ENCODE measurements around the gene ASTN2. TPM values are rescaled to one million over a fixed set of nuclear protein-coding genes. Genes with fewer than 3 reads are reported as not detected.

Gene ASTN2
- total RNA-seq, 1 experiment from 2014 or later: 7.4 TPM

DNA sequence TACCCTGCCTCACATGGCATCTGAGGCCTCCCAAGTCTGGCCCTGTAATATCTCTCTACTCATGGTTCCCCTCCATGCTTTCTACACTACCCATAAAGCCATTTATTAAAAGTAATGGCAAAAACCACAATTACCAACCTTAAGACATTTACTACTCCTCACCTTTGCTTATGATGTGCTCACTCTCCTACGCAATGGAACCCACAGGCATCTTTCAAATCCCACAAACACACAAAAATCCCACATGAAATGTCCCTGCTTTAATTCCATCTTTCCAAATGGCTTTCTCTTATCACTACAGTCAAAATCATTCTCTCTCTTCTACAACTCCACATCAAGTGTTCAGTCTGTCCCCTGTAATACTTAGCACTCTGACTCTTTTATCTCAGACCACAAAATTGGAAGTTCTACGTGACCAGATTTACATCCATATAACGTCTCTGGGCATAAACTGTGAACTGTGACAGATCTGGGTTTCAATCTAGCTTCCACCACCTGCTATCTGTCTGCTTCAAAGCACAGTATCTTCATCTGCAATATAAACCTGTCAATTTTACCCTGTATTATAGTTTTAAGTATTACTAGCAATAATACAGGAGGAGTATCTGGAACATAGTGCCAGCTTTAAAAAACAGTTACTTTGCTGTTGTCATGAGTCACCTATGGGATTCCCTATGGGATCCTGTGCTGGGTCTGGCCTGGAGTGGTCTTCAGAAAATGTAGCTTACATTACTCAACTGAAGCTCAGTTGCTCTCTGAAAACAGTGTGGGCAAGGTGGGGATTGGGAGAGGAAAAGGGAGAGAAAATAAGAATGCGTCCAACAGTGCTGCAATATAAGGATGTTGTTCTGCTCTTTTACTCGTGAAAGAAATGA, 864.8 kb downstream of the ASTN2 start:
- no peaks in the 10 kb centered on the region for H3K36me3 ChIP-seq (replicated peaks; ENCODE audit: control insufficient read depth, insufficient read depth, low read length)
- no peaks in the 10 kb centered on the region for H3K27me3 ChIP-seq (ENCODE audit: control insufficient read depth, insufficient read depth, low read length)
- no peak for DNase-seq

DNA sequence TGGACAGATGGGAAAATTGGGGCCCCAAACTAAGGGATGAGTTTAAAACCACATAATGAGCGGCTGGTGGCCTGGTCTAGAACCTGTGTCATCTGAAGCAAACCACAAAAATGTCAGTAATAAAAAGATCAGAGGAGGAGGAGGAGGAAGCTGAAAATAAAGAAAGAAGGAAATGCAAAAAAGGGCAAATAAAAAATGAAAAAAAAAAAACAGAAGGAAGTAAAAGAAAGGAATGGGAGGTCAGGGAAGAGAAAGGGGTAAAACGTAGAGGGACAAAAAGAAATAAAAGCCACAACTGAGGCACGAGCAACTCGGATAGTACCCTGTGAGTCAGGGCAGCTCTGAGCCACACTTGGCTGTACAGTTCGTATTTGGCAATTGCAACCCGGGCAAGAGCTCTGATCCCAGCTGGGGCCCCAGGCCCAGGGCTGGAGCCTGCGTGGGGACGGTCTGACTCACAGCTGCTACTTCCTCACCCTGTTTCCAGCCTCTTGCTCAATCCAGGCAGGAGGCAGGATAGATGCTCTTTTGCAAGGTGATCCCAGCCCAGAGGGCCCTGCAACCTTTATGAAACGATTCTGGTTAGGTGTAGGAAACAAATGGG, 865.7 kb downstream of the ASTN2 start:
- no peak for DNase-seq
- H3K27me3 ChIP-seq (ENCODE audit: control insufficient read depth, insufficient read depth, low read length): no peaks in the 10 kb centered on the region
- no peaks in the 10 kb centered on the region for H3K36me3 ChIP-seq (replicated peaks; ENCODE audit: control insufficient read depth, insufficient read depth, low read length)
- no peak overlapping the region for H3K4me3 ChIP-seq (ENCODE audit: insufficient read depth, low read depth, low read length)

More for the DNA sequence above, 864.8 kb downstream of the ASTN2 start:
- no peak overlapping the region for H3K4me3 ChIP-seq (ENCODE audit: insufficient read depth, low read depth, low read length)

DNA sequence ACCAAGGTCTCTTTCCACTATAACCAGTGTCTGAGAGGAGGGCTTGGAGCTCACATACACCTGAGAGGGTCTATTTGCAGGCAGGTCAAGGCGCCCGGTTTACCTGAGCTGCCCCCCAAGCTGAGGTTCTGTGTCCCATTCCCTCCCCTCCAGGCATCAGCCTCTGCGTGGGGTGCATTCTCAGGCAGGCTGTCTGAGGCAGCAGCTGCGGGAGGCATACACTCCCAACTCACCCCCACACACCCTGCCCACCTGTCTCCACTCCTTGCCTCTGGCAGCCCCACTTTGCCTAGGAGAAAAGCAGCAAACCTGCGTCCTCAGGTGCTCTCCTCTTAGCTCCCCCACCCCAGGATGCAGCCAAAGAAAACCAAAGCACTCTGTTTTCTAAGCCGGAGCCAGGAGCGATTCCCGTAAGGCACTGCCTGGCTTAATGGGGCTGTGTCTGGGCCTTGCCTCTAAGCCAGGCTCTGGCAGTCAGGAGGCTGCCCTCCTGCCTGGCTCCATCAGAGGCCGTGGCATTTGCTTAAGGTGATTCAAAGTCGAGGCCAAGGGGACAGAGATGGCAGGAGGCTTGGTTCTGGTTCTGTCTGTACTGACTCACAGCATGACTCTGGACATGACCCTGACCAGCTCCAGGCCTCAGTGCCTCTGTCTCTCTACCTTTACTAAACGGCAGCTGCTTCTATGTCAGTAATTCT, 867.0 kb downstream of the ASTN2 start:
- Histone ChIP-seq H3K27me3 (ENCODE audit: control insufficient read depth, insufficient read depth, low read length) (no peaks in the 10 kb centered on the region), H3K4me3 (ENCODE audit: insufficient read depth, low read depth, low read length) (no peak overlapping the region), H3K36me3 (replicated peaks; ENCODE audit: control insufficient read depth, insufficient read depth, low read length) (no peaks in the 10 kb centered on the region)
- DNase-seq: peak; percentile 41

DNA sequence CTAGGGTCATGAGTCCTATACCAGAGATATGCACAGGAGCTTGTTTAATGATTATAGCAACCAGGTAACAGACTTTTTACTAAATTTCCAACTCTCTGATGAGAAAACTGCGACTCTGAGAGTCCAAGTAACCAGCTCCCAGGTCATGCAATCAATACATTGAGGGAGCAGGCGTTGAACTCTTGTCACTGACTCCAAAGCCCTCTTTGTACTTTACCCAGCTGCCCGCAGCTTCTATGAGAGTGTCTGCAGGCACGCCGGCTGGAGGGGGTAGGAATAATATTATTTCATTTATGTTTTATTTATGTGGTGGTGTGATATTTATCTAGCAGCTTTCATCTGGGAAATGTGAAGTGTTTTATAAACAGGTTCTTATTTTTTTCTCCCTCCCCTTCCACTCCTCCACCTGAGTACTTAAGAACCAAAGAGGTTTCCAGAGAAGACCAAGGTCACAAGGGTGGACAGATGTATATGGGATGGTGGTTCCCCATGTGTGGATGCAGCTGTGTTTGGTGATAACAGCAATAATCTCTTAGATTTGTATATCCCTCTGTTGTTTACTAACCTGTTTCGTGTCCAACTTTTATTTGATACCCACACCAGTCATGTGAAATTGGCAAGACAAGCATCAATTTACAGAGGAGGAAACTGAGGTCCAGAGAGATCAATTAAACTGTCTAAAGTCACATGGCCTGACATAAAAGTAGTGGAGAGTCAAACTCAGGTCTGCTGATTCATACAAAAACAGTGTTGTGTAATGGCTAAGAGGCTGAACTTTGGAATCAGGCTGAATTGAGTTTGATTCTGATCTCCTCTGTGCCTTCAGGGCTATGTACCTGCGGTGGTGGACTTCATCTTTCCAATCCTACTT, 867.9 kb downstream of the ASTN2 start:
- no peaks in the 10 kb centered on the region for H3K27me3 ChIP-seq (ENCODE audit: control insufficient read depth, insufficient read depth, low read length)
- no peak overlapping the region for H3K4me3 ChIP-seq (ENCODE audit: insufficient read depth, low read depth, low read length)
- H3K36me3 ChIP-seq (replicated peaks; ENCODE audit: control insufficient read depth, insufficient read depth, low read length): no peaks in the 10 kb centered on the region
- DNase-seq: no peak

DNA sequence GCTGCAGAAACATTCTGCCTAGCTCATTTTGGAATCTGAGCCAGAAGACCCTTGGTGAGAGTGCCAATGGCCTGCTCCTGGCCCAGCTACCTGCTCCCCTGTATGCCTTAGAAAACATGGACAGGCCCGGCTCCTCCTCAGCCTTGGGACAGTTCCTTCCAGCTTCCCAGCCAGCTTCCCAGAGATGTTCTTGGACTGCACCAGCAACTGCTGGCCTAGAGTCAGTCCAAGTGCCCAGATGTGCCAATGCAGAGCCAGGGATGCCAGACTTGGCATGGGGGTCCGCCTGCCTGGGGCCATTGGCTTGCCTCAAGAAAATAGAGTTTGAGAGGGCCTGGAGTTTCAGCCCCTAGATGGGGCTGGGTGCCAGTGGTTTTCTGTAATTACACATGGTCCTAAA, 870.0 kb downstream of the ASTN2 start:
- Histone ChIP-seq H3K27me3 (ENCODE audit: control insufficient read depth, insufficient read depth, low read length) (no peaks in the 10 kb centered on the region), H3K4me3 (ENCODE audit: insufficient read depth, low read depth, low read length) (no peak overlapping the region), H3K36me3 (replicated peaks; ENCODE audit: control insufficient read depth, insufficient read depth, low read length) (no peaks in the 10 kb centered on the region)
- DNase-seq: no peak

DNA sequence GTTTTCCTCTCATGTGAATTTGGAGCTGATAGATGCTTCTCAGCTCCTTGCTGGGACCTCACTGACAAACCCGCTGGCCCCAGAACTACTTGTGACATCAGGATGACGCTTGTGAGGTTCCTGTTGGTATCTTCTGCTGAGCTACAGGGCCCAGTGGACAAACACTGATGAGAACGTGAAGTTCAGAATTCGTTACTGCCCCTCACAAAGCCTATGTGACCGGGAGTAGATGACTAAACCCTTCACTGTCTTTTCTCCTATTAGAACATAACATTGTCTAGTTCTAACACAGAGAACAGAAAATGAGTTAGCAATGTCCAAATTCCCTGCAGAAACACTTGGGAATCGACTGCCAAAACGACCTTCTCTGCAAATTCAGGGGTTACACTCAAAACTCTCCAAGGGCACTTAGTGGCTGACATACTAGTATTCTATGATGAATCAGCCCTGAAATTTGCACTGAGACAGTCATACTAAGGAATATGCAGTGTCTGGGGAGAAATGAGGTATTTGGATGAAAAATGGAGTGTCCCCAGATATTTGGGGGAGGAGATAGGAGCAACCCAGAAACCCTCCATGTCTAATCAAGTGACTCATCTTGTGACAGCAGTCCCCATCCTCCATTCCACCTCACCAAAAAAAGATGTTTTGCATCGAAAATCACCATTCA, 871.0 kb downstream of the ASTN2 start:
- Histone ChIP-seq H3K27me3 (ENCODE audit: control insufficient read depth, insufficient read depth, low read length) (no peaks in the 10 kb centered on the region), H3K4me3 (ENCODE audit: insufficient read depth, low read depth, low read length) (no peak overlapping the region), H3K36me3 (replicated peaks; ENCODE audit: control insufficient read depth, insufficient read depth, low read length) (no peaks in the 10 kb centered on the region)
- DNase-seq: no peak

DNA sequence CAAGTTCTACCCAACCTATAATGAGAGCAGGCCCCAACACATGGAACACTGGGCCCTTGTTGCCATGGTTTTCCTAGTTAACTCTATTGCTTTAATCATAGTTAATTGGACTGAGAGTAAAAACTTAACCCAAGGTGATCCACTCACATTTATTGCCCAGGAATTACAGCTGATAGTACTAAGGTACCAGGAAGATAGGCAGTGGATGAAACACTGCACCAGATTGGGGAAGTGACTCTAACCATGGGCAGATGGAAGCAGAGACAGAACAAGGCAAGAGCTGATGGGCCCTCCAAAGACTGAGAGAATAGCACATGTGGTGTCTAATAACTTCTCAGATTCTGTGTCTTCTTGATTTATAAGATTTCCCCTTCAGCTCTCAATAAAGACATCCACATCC, 873.5 kb downstream of the ASTN2 start:
- H3K36me3 ChIP-seq (replicated peaks; ENCODE audit: control insufficient read depth, insufficient read depth, low read length): no peaks in the 10 kb centered on the region
- H3K27me3 ChIP-seq (ENCODE audit: control insufficient read depth, insufficient read depth, low read length): no peaks in the 10 kb centered on the region
- no peak for DNase-seq
- no peak overlapping the region for H3K4me3 ChIP-seq (ENCODE audit: insufficient read depth, low read depth, low read length)

DNA sequence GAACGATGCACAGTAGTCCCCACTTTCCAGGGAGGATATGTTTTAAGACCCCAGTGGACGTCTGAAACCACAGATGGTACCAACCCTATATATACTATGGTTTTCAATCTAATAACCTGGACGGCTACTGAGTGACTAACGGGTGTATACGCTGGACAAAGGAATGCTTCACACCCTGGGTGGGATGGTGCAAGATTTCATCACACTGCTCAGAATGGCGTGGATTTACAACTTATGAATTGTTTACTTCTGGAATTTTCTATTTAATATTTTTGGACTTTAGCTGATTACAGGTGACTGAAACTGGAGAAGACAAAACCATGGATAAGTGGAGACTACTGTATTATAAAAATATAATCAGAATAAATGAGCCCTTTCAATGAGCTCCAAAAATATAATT, 875.3 kb downstream of the ASTN2 start:
- DNase-seq: no peak
- H3K36me3 ChIP-seq (replicated peaks; ENCODE audit: control insufficient read depth, insufficient read depth, low read length): no peaks in the 10 kb centered on the region

DNA sequence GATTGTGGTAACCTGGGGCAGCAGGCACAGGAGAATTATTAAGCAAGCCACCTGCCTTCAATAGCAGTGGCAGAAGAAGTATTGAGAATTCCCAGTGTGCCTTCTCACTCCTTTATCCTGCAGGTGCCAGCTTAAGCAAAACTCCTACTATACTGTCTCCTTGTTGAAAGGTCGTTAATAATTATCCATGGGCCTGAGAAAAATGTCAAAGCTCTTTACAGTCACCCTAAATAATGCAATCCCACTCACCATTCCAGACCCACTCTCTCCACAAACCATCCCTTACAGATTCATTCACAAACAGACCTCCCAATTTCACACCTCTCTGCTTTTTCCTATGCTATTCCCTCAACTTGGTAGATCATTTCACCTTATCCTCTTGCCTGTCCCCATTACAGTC, 889.2 kb downstream of the ASTN2 start:
- DNase-seq: no peak

More for the DNA sequence above, 875.3 kb downstream of the ASTN2 start:
- Histone ChIP-seq H3K4me3 (ENCODE audit: insufficient read depth, low read depth, low read length) (no peak overlapping the region), H3K27me3 (ENCODE audit: control insufficient read depth, insufficient read depth, low read length) (no peaks in the 10 kb centered on the region)

DNA sequence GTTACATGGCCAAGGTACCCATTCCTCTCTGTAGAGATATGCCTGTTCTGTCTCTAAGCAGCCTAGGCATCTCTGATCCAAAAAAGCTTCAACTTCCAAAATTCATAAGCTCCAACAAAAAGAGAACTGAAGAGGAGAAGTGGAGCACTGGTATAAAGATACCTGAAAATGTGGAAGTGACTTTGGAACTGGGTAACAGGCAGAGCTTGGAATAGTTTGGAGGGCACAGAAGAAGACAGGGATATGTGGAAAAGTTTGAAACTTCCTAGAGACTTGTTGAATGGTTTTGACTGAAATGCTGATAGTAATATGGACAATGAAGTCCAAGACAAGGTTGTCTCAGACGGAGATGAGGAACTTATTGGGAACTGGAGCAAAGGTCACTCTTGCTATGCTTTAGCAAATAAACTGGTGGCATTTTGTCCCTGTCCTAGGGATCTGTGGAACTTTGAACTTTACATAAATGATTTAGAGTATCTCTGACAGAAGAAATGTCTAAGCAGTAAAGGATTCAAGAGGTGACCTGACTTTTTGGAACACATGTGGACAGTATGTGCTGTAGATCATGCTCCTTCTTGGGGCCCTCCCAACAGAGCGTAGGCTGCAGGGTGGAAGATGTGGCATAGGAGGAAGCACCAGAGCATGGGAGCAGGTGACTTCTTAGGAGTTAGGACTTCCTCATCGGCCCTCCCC, 889.9 kb downstream of the ASTN2 start:
- no peak for DNase-seq
- H3K4me3 ChIP-seq (ENCODE audit: insufficient read depth, low read depth, low read length): no peak overlapping the region
- no peaks in the 10 kb centered on the region for H3K36me3 ChIP-seq (replicated peaks; ENCODE audit: control insufficient read depth, insufficient read depth, low read length)
- no peaks in the 10 kb centered on the region for H3K27me3 ChIP-seq (ENCODE audit: control insufficient read depth, insufficient read depth, low read length)

More for the DNA sequence above, 889.2 kb downstream of the ASTN2 start:
- H3K27me3 ChIP-seq (ENCODE audit: control insufficient read depth, insufficient read depth, low read length): no peaks in the 10 kb centered on the region
- H3K36me3 ChIP-seq (replicated peaks; ENCODE audit: control insufficient read depth, insufficient read depth, low read length): no peaks in the 10 kb centered on the region
- no peak overlapping the region for H3K4me3 ChIP-seq (ENCODE audit: insufficient read depth, low read depth, low read length)

DNA sequence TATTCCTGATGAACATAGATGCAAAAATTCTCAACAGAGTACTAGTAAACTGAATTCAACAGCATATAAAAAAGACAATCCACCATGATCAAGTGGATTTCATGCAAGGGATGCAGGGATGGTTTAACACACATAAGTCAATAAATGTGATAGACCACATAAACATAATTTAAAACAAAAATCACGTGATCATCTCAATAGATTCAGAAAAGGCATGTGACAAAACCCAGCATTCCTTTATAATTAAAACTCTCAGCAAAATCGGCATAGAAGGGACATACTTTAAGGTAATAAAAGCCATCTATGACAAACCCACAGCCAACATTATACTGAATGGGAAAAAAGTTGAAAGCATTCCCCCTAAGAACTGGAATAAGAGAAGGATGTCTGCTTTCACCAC, 894.6 kb downstream of the ASTN2 start:
- no peaks in the 10 kb centered on the region for H3K27me3 ChIP-seq (ENCODE audit: control insufficient read depth, insufficient read depth, low read length)
- DNase-seq: no peak
- no peaks in the 10 kb centered on the region for H3K36me3 ChIP-seq (replicated peaks; ENCODE audit: control insufficient read depth, insufficient read depth, low read length)
- H3K4me3 ChIP-seq (ENCODE audit: insufficient read depth, low read depth, low read length): no peak overlapping the region

DNA sequence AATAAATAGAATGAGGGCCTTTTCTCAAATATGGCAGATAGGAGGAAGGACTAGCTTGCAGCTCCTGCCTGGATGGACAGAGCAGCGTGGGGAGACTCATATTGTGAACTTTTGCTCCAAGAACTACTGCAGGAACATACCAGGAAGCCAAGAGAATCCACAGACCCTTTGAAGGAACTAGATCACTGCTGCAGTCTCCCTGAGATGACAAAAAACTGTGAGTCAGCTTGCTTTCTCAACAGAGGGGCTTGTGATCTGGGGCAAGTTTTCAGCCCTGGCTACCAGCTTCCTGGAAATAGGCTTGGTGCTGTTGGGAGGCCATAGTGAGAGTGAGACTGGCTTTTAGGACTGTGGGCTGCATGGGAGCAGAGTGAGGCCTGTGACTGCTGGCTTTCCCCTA, 898.4 kb downstream of the ASTN2 start:
- Histone ChIP-seq H3K36me3 (replicated peaks; ENCODE audit: control insufficient read depth, insufficient read depth, low read length) (no peaks in the 10 kb centered on the region), H3K4me3 (ENCODE audit: insufficient read depth, low read depth, low read length) (no peak overlapping the region), H3K27me3 (ENCODE audit: control insufficient read depth, insufficient read depth, low read length) (no peaks in the 10 kb centered on the region)
- DNase-seq: no peak

DNA sequence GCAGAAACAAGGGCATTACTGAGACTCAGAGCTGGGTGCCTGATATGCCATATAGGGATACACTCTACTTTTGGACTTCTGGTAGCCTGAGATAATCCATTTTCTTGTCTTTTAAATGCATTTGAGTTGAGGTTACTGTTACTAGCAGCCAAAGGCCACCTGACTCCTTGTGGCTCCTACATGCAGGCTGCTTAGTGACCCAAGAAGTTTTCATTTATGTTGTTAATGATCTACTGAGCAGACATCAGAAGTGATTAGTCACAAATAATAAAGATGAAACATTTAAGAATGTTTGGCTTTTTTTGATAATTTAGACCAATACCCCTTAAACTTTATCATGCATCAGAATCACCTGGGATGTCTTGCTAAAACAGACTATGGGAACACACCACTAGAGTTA, 899.3 kb downstream of the ASTN2 start:
- no peaks in the 10 kb centered on the region for H3K36me3 ChIP-seq (replicated peaks; ENCODE audit: control insufficient read depth, insufficient read depth, low read length)
- no peaks in the 10 kb centered on the region for H3K27me3 ChIP-seq (ENCODE audit: control insufficient read depth, insufficient read depth, low read length)
- no peak overlapping the region for H3K4me3 ChIP-seq (ENCODE audit: insufficient read depth, low read depth, low read length)
- DNase-seq: no peak

All from H7 (cell line).